K562 (cell line): ENCODE data around the gene ERAS. TPM values are rescaled to one million over a fixed set of nuclear protein-coding genes. Genes with fewer than 3 reads are reported as not detected.
A peak's percentile ranks its signal among the peaks of the same experiment; 100 is the strongest.

Source experiments
- ARID2 ChIP-seq: fragments of 450-650 bp; IDR thresholded peaks from 2 replicates; pipeline ENCODE4 v1.6.1; 2017; ENCODE audit warnings: antibody characterized with exemption, mild to moderate bottlenecking
- BRD9 ChIP-seq: fragments of 450-650 bp; IDR thresholded peaks from 2 replicates; pipeline ENCODE4 v1.6.1; 2018; ENCODE audit warnings: low read depth; ENCODE audit not compliant: partially characterized antibody
- CC2D1A ChIP-seq: fragments of 450-650 bp; IDR thresholded peaks from 2 replicates; pipeline ENCODE4 v1.6.1; 2017; ENCODE audit warnings: mild to moderate bottlenecking
- EHMT2 ChIP-seq: fragments of 450-650 bp; IDR thresholded peaks from 2 replicates; pipeline ENCODE4 v1.6.1; 2018; ENCODE audit warnings: antibody characterized with exemption
- FOXA3 ChIP-seq, 2 experiments: fragments of 450-650 bp in 1 of 2; sonication (generic) in 1 of 2; formaldehyde crosslinking; IDR thresholded peaks in 1 of 2; conservative IDR thresholded peaks in 1 of 2; 2 replicates each; pipeline versions ENCODE4 v1.4.0 to v1.8.0; 2020 to 2022; ENCODE audit warnings: mild to moderate bottlenecking in 2 of 2, missing genetic modification reagents in 1 of 2
- GABPB1 ChIP-seq: sonication (generic); formaldehyde crosslinking; IDR thresholded peaks from 2 replicates; pipeline ENCODE4 v1.8.0; 2022; ENCODE audit warnings: mild to moderate bottlenecking, missing genetic modification reagents
- LCOR ChIP-seq: sonication (generic); formaldehyde crosslinking; IDR thresholded peaks from 2 replicates; pipeline ENCODE4 v1.8.0; 2022; ENCODE audit warnings: mild to moderate bottlenecking, missing genetic modification reagents
- NFIC ChIP-seq: fragments of 450-650 bp; IDR thresholded peaks from 2 replicates; pipeline ENCODE4 v1.6.1; 2017; ENCODE audit warnings: mild to moderate bottlenecking, inconsistent platforms
- NFXL1 ChIP-seq: fragments of 450-650 bp; formaldehyde crosslinking; IDR thresholded peaks from 2 replicates; pipeline ENCODE4 v1.4.0; 2021; ENCODE audit warnings: mild to moderate bottlenecking
- REST ChIP-seq, 2 experiments: fragments of 450-650 bp; formaldehyde crosslinking in 1 of 2; IDR thresholded peaks; 2 replicates each; pipeline versions ENCODE4 v1.4.0 to v1.6.1; 2014 to 2020; ENCODE audit warnings: mild to moderate bottlenecking in 2 of 2, borderline replicate concordance in 1 of 2, low read depth in 1 of 2
- RFX5 ChIP-seq: IDR thresholded peaks from 2 replicates; pipeline ENCODE4 v1.6.1; 2011; ENCODE audit warnings: low read depth, mild to moderate bottlenecking, improper control_type of control experiment, low read length
- SMARCE1 ChIP-seq: fragments of 450-650 bp; IDR thresholded peaks from 2 replicates; pipeline ENCODE4 v1.7.1; 2016; ENCODE audit warnings: mild to moderate bottlenecking
- SNAPC5 ChIP-seq: fragments of 250-450 bp; sonication (Bioruptor Pico); IDR thresholded peaks from 2 replicates; pipeline ENCODE4 v1.8.0; 2021; ENCODE audit warnings: moderate library complexity, mild to moderate bottlenecking, inconsistent platforms
- TEAD2 ChIP-seq: fragments of 450-650 bp; IDR thresholded peaks from 2 replicates; pipeline ENCODE4 v1.6.1; 2016; ENCODE audit warnings: missing genetic modification characterization, control low read depth, missing compliant biosample characterization
- polyA plus RNA-seq, 8 experiments: library from polyadenylated mRNA; depleted of rRNA in 4 of 8; stranded (reverse) in 5 of 8; unstranded in 3 of 8; fragments of >200 nt; fragmentation: Nextera tagmentation in 2 of 8; fragmentation: Illumina TruSeq in 1 of 8; extraction: Ambion mirVana in 2 of 8; extraction: Trizol in 1 of 8; gene quantifications; 2 replicates each; pipeline versions ENCODE4 v1.2.1 to v1.2.3, GENCODE V29; 2011 to 2014; ENCODE audit warnings: inconsistent platforms in 1 of 8, missing spikeins in 1 of 8
- total RNA-seq, 7 experiments: library from RNA; depleted of rRNA in 6 of 7; stranded (reverse); fragments of >200 nt in 6 of 7; fragmentation: Illumina TruSeq in 2 of 7; extraction: Trizol in 2 of 7; gene quantifications; 2 replicates each; pipeline versions ENCODE4 v1.2.1 to v1.2.3, GENCODE V29; 2011 to 2021; ENCODE audit warnings: low replicate concordance in 1 of 7
- TF ChIP-seq, protein P1 (sequence below): fragments of 250-450 bp; sonication (Bioruptor Pico); IDR thresholded peaks from 2 replicates; pipeline ENCODE4 v1.4.0; 2020
- TF ChIP-seq, protein P2 (sequence below), 2 experiments: fragments of 200-800 bp in 1 of 2; sonication (Bioruptor generic) in 1 of 2; sonication (generic) in 1 of 2; formaldehyde crosslinking in 1 of 2; IDR thresholded peaks in 1 of 2; conservative IDR thresholded peaks in 1 of 2; 2 replicates each; pipeline versions ENCODE4 v1.5.0 to v1.6.1; 2016 to 2020; ENCODE audit warnings: missing compliant biosample characterization in 1 of 2, missing genetic modification characterization in 1 of 2, missing genetic modification reagents in 1 of 2

The ERAS gene
- total and polyA plus RNA-seq, 9 of the 15 experiments (the other 6 are each of a cell fraction or from before 2014, with no cell fraction given): 0.07 to 0.12 TPM; not detected in 7

- TF ChIP-seq SNAPC5 (CRISPR knock-in tag): no peak
- peak; percentile 56 for TF ChIP-seq BRD9
- TF ChIP-seq REST (IDR thresholded peaks at IDR 0.05; ENCODE audit: borderline replicate concordance): peak; percentile 64
- TF ChIP-seq REST (CRISPR knock-in tag; IDR thresholded peaks at IDR 0.05; ENCODE audit: low read depth): no peak
- 0 out of 2 replicates have a peak, but pooled peaks have one; percentile 12 for TF ChIP-seq EHMT2
- no peak for TF ChIP-seq RFX5
- TF ChIP-seq GABPB1: no peak
- TF ChIP-seq, protein P1, sequence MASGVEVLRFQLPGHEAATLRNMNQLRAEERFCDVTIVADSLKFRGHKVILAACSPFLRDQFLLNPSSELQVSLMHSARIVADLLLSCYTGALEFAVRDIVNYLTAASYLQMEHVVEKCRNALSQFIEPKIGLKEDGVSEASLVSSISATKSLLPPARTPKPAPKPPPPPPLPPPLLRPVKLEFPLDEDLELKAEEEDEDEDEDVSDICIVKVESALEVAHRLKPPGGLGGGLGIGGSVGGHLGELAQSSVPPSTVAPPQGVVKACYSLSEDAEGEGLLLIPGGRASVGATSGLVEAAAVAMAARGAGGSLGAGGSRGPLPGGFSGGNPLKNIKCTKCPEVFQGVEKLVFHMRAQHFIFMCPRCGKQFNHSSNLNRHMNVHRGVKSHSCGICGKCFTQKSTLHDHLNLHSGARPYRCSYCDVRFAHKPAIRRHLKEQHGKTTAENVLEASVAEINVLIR (CRISPR knock-in tag): no peak
- TF ChIP-seq FOXA3 (CRISPR knock-in tag; conservative IDR thresholded peaks at IDR 0.05 in 1 of 2, IDR thresholded peaks at IDR 0.05 in 1 of 2): no peak
- no peak for TF ChIP-seq TEAD2
- TF ChIP-seq, protein P2, sequence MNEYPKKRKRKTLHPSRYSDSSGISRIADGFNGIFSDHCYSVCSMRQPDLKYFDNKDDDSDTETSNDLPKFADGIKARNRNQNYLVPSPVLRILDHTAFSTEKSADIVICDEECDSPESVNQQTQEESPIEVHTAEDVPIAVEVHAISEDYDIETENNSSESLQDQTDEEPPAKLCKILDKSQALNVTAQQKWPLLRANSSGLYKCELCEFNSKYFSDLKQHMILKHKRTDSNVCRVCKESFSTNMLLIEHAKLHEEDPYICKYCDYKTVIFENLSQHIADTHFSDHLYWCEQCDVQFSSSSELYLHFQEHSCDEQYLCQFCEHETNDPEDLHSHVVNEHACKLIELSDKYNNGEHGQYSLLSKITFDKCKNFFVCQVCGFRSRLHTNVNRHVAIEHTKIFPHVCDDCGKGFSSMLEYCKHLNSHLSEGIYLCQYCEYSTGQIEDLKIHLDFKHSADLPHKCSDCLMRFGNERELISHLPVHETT (CRISPR knock-in tag; conservative IDR thresholded peaks at IDR 0.05 in 1 of 2, IDR thresholded peaks at IDR 0.05 in 1 of 2): no peak
- TF ChIP-seq SMARCE1: 0 out of 2 replicates have a peak, but pooled peaks have one; percentile 13
- no peak for TF ChIP-seq NFXL1 (CRISPR knock-in tag)
- no peak for TF ChIP-seq LCOR
- TF ChIP-seq ARID2: peak; percentile 51; the same call in 1 of the 2 replicates
- TF ChIP-seq CC2D1A: 0 out of 2 replicates have a peak, but pooled peaks have one; percentile 62
- no peak for TF ChIP-seq NFIC
Observed at GRCh38 chrX:48854898-48855297, 28.6 kb downstream of the ERAS start (continued).
